ENCODE results near the gene ROR1. TPM values are rescaled to one million over a fixed set of nuclear protein-coding genes. Genes with fewer than 3 reads are reported as not detected.

The ROR1 gene
- total RNA-seq, 1 experiment from 2014 or later = 19.0 TPM

DNA sequence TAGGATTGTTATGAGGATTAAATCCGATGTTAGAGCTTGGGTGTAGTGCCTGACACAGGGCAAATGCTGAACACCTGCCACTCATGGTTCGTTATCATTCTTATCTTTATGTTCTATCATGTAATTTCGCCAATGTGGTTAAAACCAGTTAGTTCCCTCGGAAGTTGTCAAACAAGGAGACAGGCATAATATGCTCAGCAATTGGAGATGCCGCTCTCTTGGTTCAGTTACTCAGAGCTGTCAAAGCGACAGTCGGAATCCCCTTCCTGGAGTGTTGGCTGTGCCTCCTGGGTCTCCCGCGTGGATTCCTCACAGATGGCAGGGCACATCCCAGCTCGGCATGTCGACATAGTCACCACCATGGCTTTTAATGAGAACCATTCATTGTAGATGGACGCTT is 192.2 kb downstream of the ROR1 start:
- Histone ChIP-seq H3K27ac (no peak overlapping the region), H4K20me1 (ENCODE audit: insufficient read depth) (no peaks in the 10 kb centered on the region), H3K36me3 (ENCODE audit: low read depth) (no peaks in the 10 kb centered on the region), H3K4me1 (replicated peaks; ENCODE audit: insufficient read depth) (peaks cover 27% of the 10 kb centered on the region), H3K27me3 (ENCODE audit: insufficient read depth, low read depth) (no peaks in the 10 kb centered on the region), H3F3A (ENCODE audit: insufficient read depth, low read depth) (peaks cover 16% of the 10 kb centered on the region; the same call in 1 of the 2 replicates), H3K79me2 (ENCODE audit: low read depth) (peaks cover 4% of the 10 kb centered on the region; the same call in 1 of the 2 replicates), H3K9me2 (ENCODE audit: insufficient read depth) (no peaks in the 10 kb centered on the region), H2AFZ (no peak overlapping the region), H3K9me3 (ENCODE audit: insufficient read depth, low read depth) (0 out of 2 replicates have a peak, but pooled peaks cover 4% of the 10 kb centered on the region), H3K4me3 (no peak overlapping the region), H3K4me2 (no peak overlapping the region)
- TF ChIP-seq EZH2 (IDR thresholded peaks at IDR 0.05; ENCODE audit: low read depth) = no peak
- TF ChIP-seq, protein P1, sequence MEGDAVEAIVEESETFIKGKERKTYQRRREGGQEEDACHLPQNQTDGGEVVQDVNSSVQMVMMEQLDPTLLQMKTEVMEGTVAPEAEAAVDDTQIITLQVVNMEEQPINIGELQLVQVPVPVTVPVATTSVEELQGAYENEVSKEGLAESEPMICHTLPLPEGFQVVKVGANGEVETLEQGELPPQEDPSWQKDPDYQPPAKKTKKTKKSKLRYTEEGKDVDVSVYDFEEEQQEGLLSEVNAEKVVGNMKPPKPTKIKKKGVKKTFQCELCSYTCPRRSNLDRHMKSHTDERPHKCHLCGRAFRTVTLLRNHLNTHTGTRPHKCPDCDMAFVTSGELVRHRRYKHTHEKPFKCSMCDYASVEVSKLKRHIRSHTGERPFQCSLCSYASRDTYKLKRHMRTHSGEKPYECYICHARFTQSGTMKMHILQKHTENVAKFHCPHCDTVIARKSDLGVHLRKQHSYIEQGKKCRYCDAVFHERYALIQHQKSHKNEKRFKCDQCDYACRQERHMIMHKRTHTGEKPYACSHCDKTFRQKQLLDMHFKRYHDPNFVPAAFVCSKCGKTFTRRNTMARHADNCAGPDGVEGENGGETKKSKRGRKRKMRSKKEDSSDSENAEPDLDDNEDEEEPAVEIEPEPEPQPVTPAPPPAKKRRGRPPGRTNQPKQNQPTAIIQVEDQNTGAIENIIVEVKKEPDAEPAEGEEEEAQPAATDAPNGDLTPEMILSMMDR (conservative IDR thresholded peaks at IDR 0.05) = no peak
- POLR2A ChIA-PET (ENCODE audit: unreplicated experiment) = no interaction called here
- no peak for DNase-seq
- CTCF ChIA-PET = no interaction called here
- no TSS peak for BruUV-seq (replicated peaks)
- intact Hi-C loops (cut with micrococcal nuclease; ENCODE audit: unreplicated experiment) = no loop called here

DNA sequence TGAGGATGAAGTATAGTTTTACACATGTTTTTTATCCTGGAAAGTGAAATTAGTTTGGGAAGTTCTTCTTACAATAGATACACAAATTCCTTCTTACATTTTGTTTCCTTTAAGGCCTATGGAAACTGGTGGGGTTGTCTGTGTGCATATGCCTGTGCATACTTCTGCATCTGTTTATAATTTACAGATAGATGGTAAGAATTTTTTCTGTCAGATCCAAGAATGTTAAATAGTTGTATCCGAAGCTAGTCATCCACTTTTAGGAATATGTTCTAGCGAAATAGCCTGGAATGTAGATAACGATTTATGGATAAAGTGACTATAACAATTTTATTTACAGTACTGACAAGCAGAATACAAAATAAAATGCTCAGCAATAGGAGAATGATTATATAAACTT is 194.1 kb downstream of the ROR1 start:
- Histone ChIP-seq H3K79me2 (ENCODE audit: low read depth) (peaks cover 4% of the 10 kb centered on the region; the same call in 1 of the 2 replicates), H3F3A (ENCODE audit: insufficient read depth, low read depth) (peaks cover 16% of the 10 kb centered on the region; the same call in 1 of the 2 replicates), H4K20me1 (ENCODE audit: insufficient read depth) (no peaks in the 10 kb centered on the region), H3K4me3 (no peak overlapping the region), H3K9me2 (ENCODE audit: insufficient read depth) (no peaks in the 10 kb centered on the region), H2AFZ (no peak overlapping the region), H3K27ac (no peak overlapping the region), H3K4me1 (replicated peaks; ENCODE audit: insufficient read depth) (peaks cover 27% of the 10 kb centered on the region), H3K27me3 (ENCODE audit: insufficient read depth, low read depth) (no peaks in the 10 kb centered on the region), H3K9me3 (ENCODE audit: insufficient read depth, low read depth) (0 out of 2 replicates have a peak, but pooled peaks cover 4% of the 10 kb centered on the region), H3K4me2 (no peak overlapping the region), H3K36me3 (ENCODE audit: low read depth) (no peaks in the 10 kb centered on the region)
- no peak for DNase-seq
- TF ChIP-seq, protein P1 (conservative IDR thresholded peaks at IDR 0.05) = no peak
- no peak for TF ChIP-seq EZH2 (IDR thresholded peaks at IDR 0.05; ENCODE audit: low read depth)
- BruUV-seq (replicated peaks) = no TSS peak
- CTCF ChIA-PET = no interaction called here
- intact Hi-C loops (cut with micrococcal nuclease; ENCODE audit: unreplicated experiment) = loop anchor here (2.0 kb wide), 2 partner anchors 47 to 71 kb away; no protein-coding TSS in a partner anchor
- POLR2A ChIA-PET (ENCODE audit: unreplicated experiment) = no interaction called here

DNA sequence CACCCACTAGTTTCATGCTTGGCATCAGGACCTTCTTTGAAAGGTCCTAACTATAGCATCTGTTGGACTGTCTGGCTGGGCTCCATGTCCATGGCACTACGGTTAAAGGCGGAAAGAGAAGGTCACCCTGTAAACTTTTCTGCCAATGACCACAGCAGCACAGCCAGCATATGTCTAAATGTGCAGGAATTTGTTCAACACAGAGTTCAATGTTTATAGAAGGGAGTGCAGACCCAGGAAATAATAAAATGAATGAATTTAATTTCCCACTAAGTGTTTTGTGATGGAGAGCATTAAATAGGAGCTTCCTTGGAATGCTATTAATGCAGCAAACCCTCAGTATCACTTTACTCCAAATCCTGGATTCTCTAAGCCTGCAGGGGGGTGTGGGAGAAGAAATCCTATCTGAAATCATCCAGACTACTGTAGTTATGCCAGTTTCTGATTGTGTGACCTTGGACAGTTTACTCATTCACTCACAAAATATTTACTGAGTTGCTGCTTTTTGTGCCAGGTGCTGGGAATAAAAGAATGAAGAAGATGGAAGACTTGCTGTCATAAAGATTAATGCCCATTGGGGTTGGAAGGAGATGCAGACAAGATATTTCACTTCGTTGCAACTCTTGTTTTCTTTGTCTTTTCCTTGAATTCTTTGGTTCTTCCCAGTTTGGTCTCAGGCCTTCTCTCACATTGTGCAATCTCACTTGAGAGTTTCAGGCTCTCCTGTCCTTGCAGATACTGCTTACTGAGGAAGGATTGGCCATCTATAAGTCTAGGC is 195.0 kb downstream of the ROR1 start:
- peak overlapping the region; percentile 59 for H3K27ac ChIP-seq
- BruUV-seq (replicated peaks) = no TSS peak
- ChIA-PET POLR2A (ENCODE audit: unreplicated experiment) (interaction anchor here (0.7 kb wide), 1 partner anchor 36 kb away, joined by 3 read pairs; no protein-coding TSS in a partner anchor), CTCF (no interaction called here)
- peaks cover 27% of the 10 kb centered on the region for H3K4me1 ChIP-seq (replicated peaks; ENCODE audit: insufficient read depth)
- DNase-seq = peak in 1 of 2 experiments; percentile 38
- no peak overlapping the region for H2AFZ ChIP-seq
- peak overlapping the region; percentile 44 for H3K4me2 ChIP-seq
- H3K27me3 ChIP-seq (ENCODE audit: insufficient read depth, low read depth) = no peaks in the 10 kb centered on the region
- TF ChIP-seq EZH2 (IDR thresholded peaks at IDR 0.05; ENCODE audit: low read depth) = no peak
- TF ChIP-seq, protein P1 (conservative IDR thresholded peaks at IDR 0.05) = no peak
- peaks cover 4% of the 10 kb centered on the region; the same call in 1 of the 2 replicates for H3K79me2 ChIP-seq (ENCODE audit: low read depth)
- no peaks in the 10 kb centered on the region for H3K36me3 ChIP-seq (ENCODE audit: low read depth)
- H4K20me1 ChIP-seq (ENCODE audit: insufficient read depth) = no peaks in the 10 kb centered on the region
- intact Hi-C loops (cut with micrococcal nuclease; ENCODE audit: unreplicated experiment) = loop anchor here (2.0 kb wide), 2 partner anchors 48 to 70 kb away; no protein-coding TSS in a partner anchor
- no peaks in the 10 kb centered on the region for H3K9me2 ChIP-seq (ENCODE audit: insufficient read depth)
- peaks cover 16% of the 10 kb centered on the region; the same call in 1 of the 2 replicates for H3F3A ChIP-seq (ENCODE audit: insufficient read depth, low read depth)
- H3K4me3 ChIP-seq = no peak overlapping the region
- 0 out of 2 replicates have a peak, but pooled peaks cover 4% of the 10 kb centered on the region for H3K9me3 ChIP-seq (ENCODE audit: insufficient read depth, low read depth)
